Retinal pigment epithelial cell (primary cell): ENCODE data around the gene ANKRD39.
A peak's percentile ranks its signal among the peaks of the same experiment; 100 is the strongest.

ENCODE experiments used
- DNase-seq: peaks from one replicate; pipeline ENCODE4 v3.0.0-alpha.2; 2010; ENCODE audit warnings: low read depth
- H3K4me3 ChIP-seq: 2 replicates; pipeline ENCODE4 v1.5.1; 2011; ENCODE audit warnings: mild to moderate bottlenecking, low read length, control low read depth, moderate library complexity
- TF ChIP-seq, protein P1 (sequence below): conservative IDR thresholded peaks from 2 replicates; pipeline ENCODE4 v1.5.1; 2011; ENCODE audit warnings: low read depth, low read length, control low read depth, inconsistent platforms

The ANKRD39 gene

DNA sequence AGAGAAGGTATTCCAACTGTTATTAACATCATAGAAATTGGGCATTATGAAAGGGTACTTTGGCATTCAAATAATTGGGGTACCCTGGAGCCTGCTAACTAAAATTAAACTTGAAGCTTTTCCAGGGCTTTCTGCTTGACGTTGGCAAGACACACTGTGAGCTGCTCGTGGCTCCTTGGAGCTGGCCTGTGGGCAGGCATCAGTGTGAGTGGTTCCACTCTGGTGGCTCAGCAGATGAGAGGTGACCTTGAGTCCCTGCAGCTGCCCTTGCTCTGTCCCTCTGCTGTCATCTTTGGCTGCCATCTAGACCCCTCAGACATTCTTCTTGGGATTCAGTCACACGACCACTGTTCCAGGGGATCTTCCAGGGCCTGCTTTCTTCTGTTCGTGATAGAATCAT lies 35.0 kb downstream of the ANKRD39 start:
- TF ChIP-seq, protein P1, sequence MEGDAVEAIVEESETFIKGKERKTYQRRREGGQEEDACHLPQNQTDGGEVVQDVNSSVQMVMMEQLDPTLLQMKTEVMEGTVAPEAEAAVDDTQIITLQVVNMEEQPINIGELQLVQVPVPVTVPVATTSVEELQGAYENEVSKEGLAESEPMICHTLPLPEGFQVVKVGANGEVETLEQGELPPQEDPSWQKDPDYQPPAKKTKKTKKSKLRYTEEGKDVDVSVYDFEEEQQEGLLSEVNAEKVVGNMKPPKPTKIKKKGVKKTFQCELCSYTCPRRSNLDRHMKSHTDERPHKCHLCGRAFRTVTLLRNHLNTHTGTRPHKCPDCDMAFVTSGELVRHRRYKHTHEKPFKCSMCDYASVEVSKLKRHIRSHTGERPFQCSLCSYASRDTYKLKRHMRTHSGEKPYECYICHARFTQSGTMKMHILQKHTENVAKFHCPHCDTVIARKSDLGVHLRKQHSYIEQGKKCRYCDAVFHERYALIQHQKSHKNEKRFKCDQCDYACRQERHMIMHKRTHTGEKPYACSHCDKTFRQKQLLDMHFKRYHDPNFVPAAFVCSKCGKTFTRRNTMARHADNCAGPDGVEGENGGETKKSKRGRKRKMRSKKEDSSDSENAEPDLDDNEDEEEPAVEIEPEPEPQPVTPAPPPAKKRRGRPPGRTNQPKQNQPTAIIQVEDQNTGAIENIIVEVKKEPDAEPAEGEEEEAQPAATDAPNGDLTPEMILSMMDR = no peak
- DNase-seq = no peak
- no peak overlapping the region for H3K4me3 ChIP-seq

DNA sequence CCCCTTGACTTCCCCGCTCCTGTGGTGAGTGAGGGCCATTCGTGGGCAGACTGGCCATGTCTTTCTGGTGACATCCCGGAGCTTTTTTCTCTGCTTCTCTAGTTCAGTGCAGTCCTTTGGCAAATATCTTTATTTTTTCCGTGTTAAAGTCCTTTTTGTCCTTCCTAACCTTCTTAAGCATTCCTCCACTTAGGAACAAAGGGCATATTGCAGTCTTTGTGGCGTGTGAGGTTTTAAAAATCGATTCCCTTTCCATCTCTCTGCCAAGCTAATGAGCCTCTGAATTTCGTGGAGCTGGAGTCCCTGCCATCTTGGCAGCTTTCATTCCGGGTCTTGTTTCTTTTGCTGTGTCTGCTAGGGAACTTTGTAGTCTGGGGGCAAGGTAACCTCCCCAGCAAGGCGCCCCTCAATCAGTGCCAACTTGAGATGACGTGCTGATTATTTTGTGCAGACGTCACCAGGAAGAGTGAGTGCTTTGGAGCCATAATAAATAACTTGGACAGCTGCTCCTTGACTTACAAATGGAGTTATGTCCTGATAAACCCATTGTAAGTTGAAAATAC lies 36.6 kb downstream of the ANKRD39 start:
- TF ChIP-seq, protein P1 = no peak
- DNase-seq = no peak
- no peak overlapping the region for H3K4me3 ChIP-seq

DNA sequence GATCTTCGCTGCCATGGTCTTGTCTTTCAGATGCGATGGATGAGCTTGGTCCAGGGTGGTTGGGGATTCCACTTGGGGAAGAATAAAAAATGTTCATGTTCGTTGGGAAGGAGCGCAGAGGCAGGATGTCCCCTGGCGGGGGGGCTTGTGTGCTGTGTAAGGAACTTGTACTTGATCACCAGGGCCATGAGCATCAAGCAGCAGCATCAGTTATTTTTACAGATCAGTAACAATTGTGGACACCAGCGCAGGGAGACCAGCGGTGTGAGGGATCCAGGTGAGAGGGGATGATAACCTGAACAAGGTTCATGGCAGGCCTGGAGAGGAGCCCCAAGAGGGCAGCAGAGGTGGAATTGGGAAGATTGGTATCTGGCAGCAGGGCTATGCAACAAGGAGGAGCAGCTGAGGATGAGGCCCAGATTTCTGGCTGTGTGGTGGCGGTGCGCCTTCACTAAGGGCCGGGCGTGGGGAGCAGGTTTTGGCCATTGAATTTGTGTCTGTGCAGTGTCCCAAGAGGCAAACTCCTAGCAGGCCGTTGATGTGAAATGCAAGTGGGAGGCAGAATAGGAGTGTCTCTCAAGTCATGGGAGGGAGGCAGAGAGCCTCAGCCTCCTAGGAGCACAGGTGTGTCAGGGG lies 37.8 kb downstream of the ANKRD39 start:
- TF ChIP-seq, protein P1 = no peak
- H3K4me3 ChIP-seq = no peak overlapping the region
- no peak for DNase-seq

DNA sequence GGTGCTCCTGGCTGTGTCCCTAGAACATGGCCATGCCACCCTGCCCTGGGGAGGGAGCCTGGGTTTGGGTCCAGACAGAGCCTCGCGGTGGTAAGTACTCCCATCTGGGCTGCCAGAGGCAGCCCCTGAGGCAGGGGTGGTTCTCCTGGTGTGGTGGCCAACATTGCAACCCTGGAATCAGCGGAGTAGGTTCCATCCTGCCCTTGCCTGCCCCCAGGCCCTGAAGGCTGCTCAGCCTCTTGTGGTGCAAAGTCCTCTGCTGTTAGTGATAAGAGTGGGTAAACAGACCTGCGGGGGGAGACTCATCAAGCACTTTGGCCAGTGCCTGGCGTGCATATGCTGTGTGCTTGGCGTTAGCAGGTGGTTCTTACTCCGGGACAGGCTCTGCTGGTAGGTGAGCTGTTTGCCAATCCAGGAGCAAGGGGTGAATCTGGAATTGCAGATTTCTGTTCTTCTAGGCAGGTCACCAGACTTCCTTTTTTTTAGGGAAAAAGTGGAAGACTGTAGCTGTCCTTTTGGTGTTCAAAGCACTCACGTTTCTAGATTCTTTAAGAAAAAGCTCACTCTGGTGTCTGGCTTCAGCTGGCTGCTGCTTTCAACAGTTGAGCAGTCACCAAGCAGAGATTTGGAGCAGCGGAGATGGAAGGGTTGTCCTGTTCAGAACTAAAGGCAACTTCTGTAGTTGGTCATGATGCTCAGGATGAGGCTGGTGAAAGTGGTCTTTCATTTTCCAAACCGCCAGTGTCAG lies 38.5 kb downstream of the ANKRD39 start:
- no peak for DNase-seq
- H3K4me3 ChIP-seq = no peak overlapping the region
- TF ChIP-seq, protein P1 = no peak

DNA sequence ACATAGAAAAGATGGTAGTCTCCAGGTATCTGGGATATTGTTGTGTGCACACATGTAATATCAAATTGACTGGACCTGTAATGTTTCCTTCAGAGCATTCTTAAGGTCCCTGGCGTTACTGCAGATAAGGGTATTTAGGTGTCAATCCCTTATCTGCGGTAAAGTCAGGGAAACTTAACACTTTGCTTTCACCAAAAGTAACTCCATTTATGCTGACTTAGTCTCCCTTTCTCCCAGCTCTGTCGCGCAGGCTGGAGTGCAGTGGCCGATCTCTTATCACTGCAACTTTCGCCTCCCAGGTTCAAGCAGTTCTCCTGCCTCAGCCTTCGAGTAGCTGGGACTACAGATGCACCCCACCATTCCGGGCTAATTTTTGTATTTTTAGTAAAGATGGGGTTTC lies 39.9 kb downstream of the ANKRD39 start:
- peak overlapping the region; percentile 50 for H3K4me3 ChIP-seq
- TF ChIP-seq, protein P1 = no peak
- DNase-seq = no peak

DNA sequence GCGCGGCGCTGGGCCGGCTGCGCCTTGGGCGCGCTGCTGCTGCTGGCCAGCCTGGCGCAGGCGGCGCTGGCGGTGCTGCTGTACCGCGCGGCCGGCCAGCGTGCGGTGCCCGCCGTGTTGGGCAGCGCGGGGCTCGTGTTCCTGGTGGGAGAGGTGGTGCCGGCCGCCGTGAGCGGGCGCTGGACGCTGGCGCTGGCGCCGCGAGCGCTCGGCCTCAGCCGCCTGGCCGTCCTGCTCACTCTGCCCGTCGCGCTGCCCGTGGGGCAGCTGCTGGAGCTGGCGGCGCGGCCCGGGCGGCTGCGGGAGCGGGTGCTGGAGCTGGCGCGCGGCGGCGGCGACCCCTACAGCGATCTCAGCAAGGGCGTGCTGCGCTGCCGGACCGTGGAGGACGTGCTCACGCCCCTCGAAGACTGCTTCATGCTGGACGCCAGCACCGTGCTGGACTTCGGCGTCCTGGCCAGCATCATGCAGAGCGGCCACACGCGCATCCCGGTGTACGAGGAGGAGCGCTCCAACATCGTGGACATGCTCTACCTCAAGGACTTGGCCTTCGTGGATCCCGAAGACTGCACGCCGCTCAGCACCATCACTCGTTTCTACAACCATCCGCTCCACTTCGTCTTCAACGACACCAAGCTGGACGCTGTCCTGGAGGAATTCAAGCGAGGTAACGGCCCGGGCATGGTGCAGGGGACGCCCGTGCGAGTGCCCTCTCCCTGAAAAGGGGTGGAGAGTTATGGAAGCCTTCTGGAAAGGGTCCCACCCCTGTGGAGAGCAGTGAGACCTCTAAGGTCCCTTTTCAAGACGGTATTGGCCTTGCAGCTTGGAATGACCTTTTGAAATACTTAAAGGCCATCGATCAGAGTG lies 40.7 kb downstream of the ANKRD39 start:
- peak overlapping the region; percentile 50 for H3K4me3 ChIP-seq
- TF ChIP-seq, protein P1 = no peak
- DNase-seq = no peak
